ENCODE results near the gene EMILIN3.

DNA sequence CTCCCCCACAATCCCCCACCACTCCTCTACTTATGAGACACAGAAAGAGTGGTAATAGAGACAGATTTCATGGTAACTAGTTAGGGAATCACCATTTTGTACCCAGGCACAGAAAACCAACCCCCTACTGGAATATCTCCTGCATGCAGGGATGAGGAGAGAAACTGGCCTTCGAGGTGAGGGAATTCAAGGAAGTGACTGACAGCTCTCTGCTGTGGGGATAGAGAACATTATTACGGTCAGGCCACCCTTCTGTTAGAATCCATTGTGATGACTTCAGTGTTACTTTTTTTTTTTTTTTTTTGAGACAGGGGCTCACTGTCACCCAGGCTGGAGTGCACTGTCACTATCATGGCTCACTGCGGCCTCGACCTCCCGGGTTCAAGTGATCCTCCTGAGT, 39.4 kb downstream of the EMILIN3 start:
- no peak for TF ChIP-seq CTCF (IDR thresholded peaks at IDR 0.05; ENCODE audit: borderline replicate concordance, extremely low read depth, low read length, poor library complexity, severe bottlenecking)
- no peak for TF ChIP-seq EZH2 (IDR thresholded peaks at IDR 0.05; ENCODE audit: borderline replicate concordance, low read depth, low read length, severe bottlenecking)

Data from DND-41 (cell line).